Stimulated activated CD4-positive, alpha-beta T cell treated with anti-CD3 and anti-CD28 coated beads, Interleukin-1b, Interleukin-23, amount 100 ng/mL, for 48 hours (primary cell): Measurements from ENCODE around the gene AGPAT4.

Experiments
- DNase-seq: peaks from one replicate; pipeline ENCODE4 v3.0.0-alpha.2; 2020

The AGPAT4 gene

DNA sequence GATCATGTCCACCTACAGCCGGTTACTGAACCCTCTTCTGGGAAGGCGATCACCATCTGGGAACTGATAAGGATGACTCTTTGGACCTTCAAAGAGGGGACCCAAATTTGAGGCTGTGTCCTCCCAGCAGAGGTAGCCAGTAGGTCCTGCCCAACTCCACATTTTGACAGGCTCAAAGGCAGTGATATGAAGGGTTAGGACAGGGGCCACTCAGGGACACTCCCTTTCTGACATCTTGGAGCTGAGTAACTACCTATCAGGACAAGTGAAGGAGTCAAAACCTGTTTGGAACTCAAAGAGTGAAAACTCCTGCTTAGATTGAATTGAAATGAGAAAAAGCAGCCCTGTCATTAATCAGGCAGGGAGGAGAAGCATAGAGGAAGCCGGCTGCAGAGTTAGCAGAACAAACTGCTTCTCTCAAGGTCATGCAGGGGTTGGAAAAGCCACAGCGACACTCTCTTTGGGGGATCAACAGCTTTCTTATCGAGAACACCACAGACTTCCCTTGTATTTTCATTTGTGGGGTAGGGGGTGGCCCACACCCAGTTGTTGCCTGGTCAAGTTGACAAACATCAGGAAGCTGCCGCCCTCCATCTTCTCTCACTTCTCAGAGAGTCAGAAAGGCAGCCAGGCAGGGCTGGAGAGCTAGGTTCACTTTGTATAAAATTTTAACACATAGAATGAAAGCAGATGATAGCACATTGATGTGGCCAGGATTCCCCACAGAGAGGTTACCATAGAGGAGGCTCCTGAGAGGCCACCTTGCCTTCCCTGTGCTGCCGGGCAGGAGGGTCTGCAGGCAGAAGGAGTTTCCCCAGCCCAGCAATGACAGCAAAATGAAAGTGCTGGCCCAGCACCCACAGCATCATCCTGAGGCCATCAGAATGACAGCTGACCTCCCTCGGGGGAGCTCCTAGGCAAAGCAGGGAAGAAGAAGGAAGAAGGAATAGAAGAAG is 47.6 kb downstream of the AGPAT4 start:
- peak; percentile 2 for DNase-seq

DNA sequence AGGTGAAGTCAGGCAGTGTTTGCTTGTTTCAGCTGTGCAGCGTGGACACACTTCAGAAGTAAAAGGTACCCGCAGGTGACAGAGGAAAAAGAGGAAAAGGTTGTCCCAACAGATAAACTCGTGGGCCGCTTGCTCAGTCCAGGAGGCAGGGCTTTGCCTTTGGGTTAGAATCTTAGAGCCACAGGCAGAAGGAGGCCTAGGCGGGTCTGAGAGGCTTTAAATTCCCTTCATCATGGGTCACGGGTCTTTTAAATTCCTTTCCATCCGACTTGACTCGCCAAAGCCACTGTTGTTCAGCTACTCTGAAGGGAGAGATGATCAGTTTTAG is 48.2 kb downstream of the AGPAT4 start:
- DNase-seq: no peak

DNA sequence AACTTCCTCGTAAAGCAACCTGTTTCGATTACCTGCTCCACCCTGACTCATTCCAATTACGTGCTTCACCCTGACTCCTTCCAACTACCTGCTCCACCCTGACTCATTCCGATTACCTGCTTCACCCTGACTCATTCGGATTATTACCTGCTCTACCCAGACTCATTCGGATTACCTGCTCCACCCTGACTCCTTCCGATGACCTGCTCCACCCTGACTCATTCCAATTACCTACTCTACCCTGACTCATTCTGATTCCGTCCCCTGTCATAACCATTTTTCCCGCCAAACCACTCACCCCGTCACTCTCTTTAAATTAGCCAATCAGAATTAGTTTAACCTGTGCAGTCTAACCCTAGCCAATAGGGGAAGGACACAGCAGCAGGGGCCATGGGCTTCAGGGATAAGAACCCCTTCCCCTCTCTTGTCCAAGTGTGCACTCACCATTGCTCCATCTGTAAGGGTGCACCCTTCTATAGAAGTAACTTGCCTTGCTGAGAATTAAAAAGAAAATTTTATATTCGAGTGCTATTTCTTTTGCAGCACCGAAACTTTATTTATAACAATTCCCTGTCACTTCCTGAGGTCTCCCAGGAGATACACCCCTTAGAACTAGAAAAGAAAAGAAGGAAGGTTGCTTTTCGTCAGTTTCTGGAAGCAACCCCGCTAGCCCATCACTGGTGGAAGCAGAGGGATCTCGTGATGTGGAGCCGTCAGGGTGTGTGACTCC is 48.7 kb downstream of the AGPAT4 start:
- peak; percentile 15 for DNase-seq

GRCh38 chr6:161223646-161224045 is 50.2 kb downstream of the AGPAT4 start:
- no peak for DNase-seq

GRCh38 chr6:161222706-161223234 is 51.1 kb downstream of the AGPAT4 start:
- no peak for DNase-seq

- no peak for DNase-seq
These were observed 53.5 kb downstream of the AGPAT4 start for GRCh38 chr6:161220346-161220745.

DNA sequence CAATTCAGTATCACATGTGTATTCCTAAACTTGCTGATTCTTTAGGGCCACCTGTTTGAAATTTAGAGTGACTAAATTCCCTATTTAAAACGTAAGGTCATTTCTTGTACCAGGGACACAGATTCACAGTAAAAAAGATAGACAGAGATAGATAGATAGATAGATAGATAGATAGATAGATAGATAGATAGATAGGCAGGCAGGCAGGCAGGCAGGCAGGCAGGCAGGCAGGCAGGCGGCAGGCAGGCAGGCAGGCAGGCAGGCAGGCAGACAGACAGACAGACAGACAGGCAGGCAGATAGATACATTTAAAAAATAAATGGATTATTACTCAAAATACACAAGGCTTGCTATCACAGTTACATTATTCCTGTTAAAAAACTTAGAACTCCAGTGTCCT is 54.2 kb downstream of the AGPAT4 start:
- no peak for DNase-seq

DNA sequence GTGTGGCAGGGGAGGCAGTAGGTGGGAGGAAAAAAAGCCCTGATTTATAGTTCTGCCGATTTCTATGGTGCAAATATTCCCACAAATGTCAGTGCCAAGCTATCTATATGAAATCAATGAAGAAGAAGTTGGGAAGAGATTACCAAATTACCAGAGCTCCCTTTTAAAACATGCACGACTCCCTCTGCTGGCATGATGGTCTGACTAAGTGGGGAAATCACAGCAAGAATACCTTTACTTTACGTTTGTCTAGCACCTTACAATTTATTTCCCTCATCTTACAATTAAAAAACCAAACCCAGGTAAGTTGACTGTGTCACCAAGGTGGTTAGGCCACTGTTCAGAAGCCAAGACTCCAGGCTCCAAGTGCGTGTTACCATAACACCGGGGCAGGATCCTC is 55.6 kb downstream of the AGPAT4 start:
- no peak for DNase-seq

DNA sequence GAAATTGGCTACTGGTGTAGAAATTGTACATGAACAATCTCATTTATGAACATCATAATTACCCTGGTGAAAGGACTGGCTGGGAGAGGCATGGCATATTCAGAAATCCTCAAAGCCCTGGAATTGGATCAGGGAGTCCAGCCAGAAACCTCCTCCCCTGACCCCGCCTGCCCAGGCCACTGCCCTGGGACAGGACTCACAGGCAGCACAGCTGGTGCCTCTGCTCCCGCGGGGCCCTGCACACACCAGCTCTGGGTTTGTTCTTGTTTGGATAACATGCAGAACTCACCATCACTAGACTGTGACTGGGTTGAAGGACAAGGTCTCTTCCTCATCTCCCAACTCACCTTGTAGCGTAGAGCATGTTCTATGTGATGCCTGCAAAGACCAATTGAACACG is 56.2 kb downstream of the AGPAT4 start:
- DNase-seq: no peak

- no peak for DNase-seq
These were observed 57.1 kb downstream of the AGPAT4 start for GRCh38 chr6:161216616-161217205.

DNA sequence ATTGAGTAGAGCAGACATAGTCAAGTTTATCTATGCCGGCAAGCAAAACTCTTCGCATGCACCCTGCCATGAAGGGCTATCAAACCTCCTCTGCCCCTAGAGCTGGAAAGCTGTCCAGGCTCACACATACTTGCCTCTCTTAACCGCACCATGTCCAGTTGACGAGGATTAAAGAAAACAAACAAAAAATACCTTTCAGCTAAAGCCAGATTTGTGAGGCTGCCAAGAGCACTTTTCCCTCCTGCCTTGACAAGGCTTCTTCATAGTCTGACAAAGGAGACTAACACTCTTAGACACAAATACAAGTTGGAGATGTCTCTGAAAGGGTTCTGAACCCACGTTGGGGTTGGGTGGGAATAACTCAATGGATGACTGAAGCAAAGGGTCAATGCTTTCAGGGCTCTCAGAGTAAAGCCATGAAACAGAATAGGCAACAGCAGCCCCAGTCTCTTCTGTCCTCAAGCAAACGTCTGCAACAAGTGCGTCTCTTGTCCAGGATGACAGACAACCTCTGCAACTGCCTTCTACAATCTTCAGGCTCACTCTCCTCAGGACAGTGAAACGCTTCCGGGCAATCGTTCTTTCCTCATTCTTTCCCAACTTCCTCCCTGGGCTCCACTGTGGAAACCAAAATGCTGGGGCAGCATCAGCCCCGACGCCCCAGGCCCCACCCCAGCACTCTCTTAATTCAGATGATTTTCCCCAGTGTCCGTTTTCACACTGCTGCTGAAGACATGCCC is 57.8 kb downstream of the AGPAT4 start:
- DNase-seq: no peak

- no peak for DNase-seq
These were observed 58.7 kb downstream of the AGPAT4 start for GRCh38 chr6:161215193-161215592.

GRCh38 chr6:161214722-161215121 is 59.1 kb downstream of the AGPAT4 start:
- DNase-seq: no peak

GRCh38 chr6:161212902-161213301 is 61.0 kb downstream of the AGPAT4 start:
- DNase-seq: no peak

- DNase-seq: no peak
These were observed 62.4 kb downstream of the AGPAT4 start for GRCh38 chr6:161211380-161212035.

DNA sequence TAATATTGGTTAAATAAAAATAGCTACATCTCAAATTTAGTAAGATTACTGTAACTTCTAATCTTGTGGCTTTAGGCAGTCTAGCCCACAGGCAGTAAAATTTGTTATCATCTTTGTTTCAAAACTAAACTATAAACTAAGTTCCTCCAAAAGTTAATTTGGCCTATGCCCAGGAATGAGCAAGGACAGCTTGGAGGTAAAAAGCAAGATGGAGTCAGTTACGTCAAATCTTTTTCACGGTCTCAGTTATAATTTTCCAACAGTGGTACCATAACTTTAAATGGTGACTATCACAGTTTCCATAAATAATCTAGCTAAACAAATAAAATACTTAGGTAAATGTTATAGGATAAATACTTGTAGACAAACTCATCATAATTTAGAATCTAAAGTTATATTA is 63.0 kb downstream of the AGPAT4 start:
- DNase-seq: no peak

DNA sequence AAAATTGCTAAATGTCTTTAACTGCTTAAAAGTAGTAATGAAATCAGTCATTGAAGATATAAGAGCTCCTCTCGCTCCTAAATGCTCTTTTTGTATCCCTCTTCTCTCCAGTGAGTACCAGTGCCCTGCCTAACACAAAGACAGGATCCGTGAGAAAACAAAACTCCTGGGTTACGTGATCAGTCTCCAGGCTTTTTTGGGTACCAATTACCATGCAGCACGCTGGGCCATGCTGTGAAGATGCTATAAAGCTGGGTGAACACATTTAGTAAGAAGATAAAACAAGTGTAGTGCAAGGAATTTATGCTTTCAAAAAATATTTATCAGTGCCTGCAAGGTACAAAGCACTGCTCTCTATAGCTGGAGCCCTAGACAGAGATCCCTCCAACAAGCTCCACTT is 66.7 kb downstream of the AGPAT4 start:
- DNase-seq: no peak

DNA sequence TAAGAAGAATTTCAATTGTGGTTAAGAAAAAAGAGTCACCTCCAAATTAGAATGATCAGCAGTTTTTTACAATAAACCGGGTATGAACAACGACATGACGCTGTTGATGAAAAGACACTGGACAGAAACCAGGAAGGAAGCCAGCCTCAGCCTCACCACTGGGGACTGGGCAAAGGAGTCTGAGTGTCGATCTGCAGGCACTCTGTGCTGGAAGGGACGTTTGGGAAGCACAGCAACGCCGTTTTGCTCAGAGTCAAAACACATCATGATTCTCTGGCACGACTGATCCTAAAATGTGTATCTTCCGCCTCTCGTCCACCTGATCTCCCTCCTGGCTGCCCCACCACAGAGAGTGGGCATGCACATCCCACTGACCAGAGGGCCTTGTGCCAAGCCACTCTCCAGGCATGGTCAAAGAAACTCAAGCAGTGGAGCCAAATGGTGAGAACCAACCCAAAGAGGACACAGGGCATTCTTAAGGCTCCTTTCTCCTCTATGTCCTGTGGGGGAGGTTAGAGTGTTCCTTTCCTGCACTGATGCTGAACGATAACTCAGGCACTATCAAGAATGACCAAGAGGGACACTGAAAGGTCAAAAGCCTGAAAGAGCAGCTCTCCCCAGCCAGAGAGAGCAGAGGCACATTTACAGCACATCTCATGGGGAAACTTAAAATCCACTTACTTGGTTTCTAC is 68.8 kb downstream of the AGPAT4 start:
- no peak for DNase-seq

DNA sequence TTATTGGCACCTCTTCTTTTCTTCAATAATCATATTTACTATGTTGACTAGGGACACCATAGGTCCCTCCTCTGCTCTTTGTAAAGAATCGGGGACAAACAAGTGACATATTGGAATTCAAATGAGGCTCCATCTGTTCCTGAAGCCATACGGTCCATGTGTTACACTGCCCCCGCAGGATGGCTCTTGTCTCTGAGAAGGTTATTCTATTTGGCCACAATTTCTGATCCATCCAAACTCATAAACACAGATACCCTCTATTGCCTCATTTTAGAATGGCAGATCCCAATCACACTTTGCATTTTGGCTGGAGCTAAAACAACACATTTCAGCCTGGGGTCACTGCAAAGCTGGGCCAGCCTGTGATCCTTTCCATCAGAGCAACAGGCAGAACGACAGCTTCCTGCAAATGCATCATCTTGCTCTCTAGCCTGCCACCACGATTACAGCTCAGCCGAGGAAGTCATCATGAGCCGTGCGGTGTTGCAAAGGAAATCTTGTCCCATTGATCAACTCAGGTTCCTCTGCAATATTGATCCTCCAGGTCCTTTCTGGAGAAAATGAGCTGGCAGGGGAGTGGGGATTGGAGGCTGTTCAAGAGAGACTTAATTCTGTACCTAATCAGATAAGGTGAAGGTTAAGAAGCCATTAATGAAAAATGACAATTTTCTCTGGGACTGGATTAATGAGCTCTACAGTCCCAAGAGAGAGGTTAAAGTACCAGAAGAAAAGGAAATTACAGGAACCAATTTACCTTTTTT is 73.1 kb downstream of the AGPAT4 start:
- DNase-seq: no peak

DNA sequence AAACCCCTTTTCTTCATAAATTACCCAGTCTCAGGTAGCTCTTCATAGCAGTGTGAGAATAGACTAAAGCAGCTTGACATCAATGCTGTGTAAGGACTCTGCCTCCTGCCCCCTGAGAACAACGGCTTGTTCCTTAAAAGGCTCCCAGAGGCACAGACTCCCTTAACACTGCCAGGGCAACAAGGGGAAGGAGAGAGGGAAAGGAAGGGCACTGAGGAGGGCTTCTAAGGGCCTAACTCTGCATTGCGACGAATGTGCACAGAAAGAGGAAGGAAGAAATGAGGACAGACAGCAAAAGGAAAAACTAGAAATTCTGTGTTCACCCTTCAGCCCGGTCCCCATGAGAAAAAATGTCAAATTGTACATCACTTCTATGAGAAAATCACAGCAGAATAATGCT is 74.0 kb downstream of the AGPAT4 start:
- no peak for DNase-seq
